Measurements from ENCODE around the gene TMEM108. TPM values are rescaled to one million over a fixed set of nuclear protein-coding genes. Genes with fewer than 3 reads are reported as not detected.
A peak's percentile ranks its signal among the peaks of the same experiment; 100 is the strongest.
"Not testable (repeated sequence)": the region's sequence is repeated elsewhere in the genome, so short reads cannot be mapped to it uniquely, and the experiment has no call there.

The TMEM108 gene
- total RNA-seq: 1.5 TPM
- long read RNA-seq, partial matches to known transcripts: 0 of 2 reads
- long read RNA-seq, other reads (novel, unspliced or antisense): 0 of 2 reads

- peak; percentile 93 for ATAC-seq (ENCODE audit: poor library complexity)
These were observed at the start of gene TMEM108 for GRCh38 chr3:133038089-133038730. Gene TMEM108 (plus strand): TSS chr3:133038391.

GRCh38 chr3:132995971-132996370 is 42.2 kb upstream of the TMEM108 start:
- DNase-seq (no peak), ATAC-seq (ENCODE audit: poor library complexity) (no peak)
- intact Hi-C loops (cut with DNase I): no loop called here

More at GRCh38 chr3:133038089-133038730, at the start of gene TMEM108:
- intact Hi-C loops (cut with DNase I): no loop called here
- DNase-seq: peak; percentile 87

- ATAC-seq (ENCODE audit: poor library complexity): no peak
- intact Hi-C loops (cut with DNase I): no loop called here
- no peak for DNase-seq
These were observed 40.6 kb upstream of the TMEM108 start for GRCh38 chr3:132997404-132998185.

GRCh38 chr3:133005032-133005431 is 33.2 kb upstream of the TMEM108 start:
- DNase-seq; ATAC-seq (ENCODE audit: poor library complexity); intact Hi-C loops (cut with DNase I): not testable (repeated sequence)

- no peak for ATAC-seq (ENCODE audit: poor library complexity)
- intact Hi-C loops (cut with DNase I): no loop called here
- no peak for DNase-seq
These were observed 30.6 kb upstream of the TMEM108 start for GRCh38 chr3:133007601-133008000.

GRCh38 chr3:133014325-133014724 is 23.9 kb upstream of the TMEM108 start:
- intact Hi-C loops (cut with DNase I): no loop called here
- no peak for ATAC-seq (ENCODE audit: poor library complexity)

GRCh38 chr3:133015573-133015972 is 22.6 kb upstream of the TMEM108 start:
- intact Hi-C loops (cut with DNase I); DNase-seq; ATAC-seq (ENCODE audit: poor library complexity): not testable (repeated sequence)

More at GRCh38 chr3:133014325-133014724, 23.9 kb upstream of the TMEM108 start:
- no peak for DNase-seq

- ATAC-seq (ENCODE audit: poor library complexity) (no peak), DNase-seq (no peak)
- intact Hi-C loops (cut with DNase I): no loop called here
These were observed 21.3 kb upstream of the TMEM108 start for GRCh38 chr3:133016838-133017309.

GRCh38 chr3:133018921-133019320 is 19.3 kb upstream of the TMEM108 start:
- intact Hi-C loops (cut with DNase I): no loop called here
- ATAC-seq (ENCODE audit: poor library complexity): no peak

GRCh38 chr3:133021206-133021605 is 17.0 kb upstream of the TMEM108 start:
- no peak for ATAC-seq (ENCODE audit: poor library complexity)
- DNase-seq: no peak
- intact Hi-C loops (cut with DNase I): no loop called here

More at GRCh38 chr3:133018921-133019320, 19.3 kb upstream of the TMEM108 start:
- DNase-seq: no peak

GRCh38 chr3:133023362-133023761 is 14.8 kb upstream of the TMEM108 start:
- ATAC-seq (ENCODE audit: poor library complexity): no peak
- intact Hi-C loops (cut with DNase I): no loop called here
- no peak for DNase-seq

- intact Hi-C loops (cut with DNase I): no loop called here
- DNase-seq (no peak), ATAC-seq (ENCODE audit: poor library complexity) (no peak)
These were observed 12.6 kb upstream of the TMEM108 start for GRCh38 chr3:133025546-133025945.

- intact Hi-C loops (cut with DNase I): no loop called here
- DNase-seq: no peak
- ATAC-seq (ENCODE audit: poor library complexity): no peak
These were observed 5.9 kb upstream of the TMEM108 start for GRCh38 chr3:133032301-133032700.

- no peak for ATAC-seq (ENCODE audit: poor library complexity)
- intact Hi-C loops (cut with DNase I): no loop called here
- peak; percentile 40 for DNase-seq
These were observed 755 bp upstream of the TMEM108 start for GRCh38 chr3:133037436-133037835.

GRCh38 chr3:133038731-133039375 is 662 bp downstream of the TMEM108 start:
- DNase-seq (peak; percentile 44), ATAC-seq (ENCODE audit: poor library complexity) (peak; percentile 58)
- intact Hi-C loops (cut with DNase I): no loop called here

- DNase-seq (peak; percentile 71), ATAC-seq (ENCODE audit: poor library complexity) (peak; percentile 82)
- intact Hi-C loops (cut with DNase I): loop anchor here (2.0 kb wide), 1 partner anchor 336 kb away; no protein-coding TSS in a partner anchor
These were observed 2.7 kb downstream of the TMEM108 start for GRCh38 chr3:133040696-133041523.

- no peak for ATAC-seq (ENCODE audit: poor library complexity)
- no peak for DNase-seq
- intact Hi-C loops (cut with DNase I): loop anchor here (2.0 kb wide), 1 partner anchor 335 kb away; no protein-coding TSS in a partner anchor
These were observed 3.3 kb downstream of the TMEM108 start for GRCh38 chr3:133041524-133041829.

- intact Hi-C loops (cut with DNase I): no loop called here
- ATAC-seq (ENCODE audit: poor library complexity) (no peak), DNase-seq (no peak)
These were observed 4.6 kb downstream of the TMEM108 start for GRCh38 chr3:133042778-133043177.
